Measurements from ENCODE around the gene SLC22A1. TPM values are rescaled to one million over a fixed set of nuclear protein-coding genes. Genes with fewer than 3 reads are reported as not detected.
A peak's percentile ranks its signal among the peaks of the same experiment; 100 is the strongest.

The SLC22A1 gene
- under 1 TPM; 0.26 to 0.33 TPM for total RNA-seq

- peaks cover 11% of the 10 kb centered on the region for H3K4me1 ChIP-seq
- no peak for TF ChIP-seq CTCF (IDR thresholded peaks at IDR 0.05)
- no peak for DNase-seq
- no peak within 1 kb of the TSS for H3K4me3 ChIP-seq
- intact Hi-C loops (cut with DNase I): no loop called here
- peaks cover 0 to 7% (median 0%) of the 10 kb centered on the region in 3 donors for H3K9me3 ChIP-seq
- H3K36me3 ChIP-seq (replicated peaks in 1 of 2; ENCODE audit: insufficient read depth in 1 of 2, low read depth in 2 of 2): no peaks in the 10 kb centered on the region
- no peaks in the 10 kb centered on the region for H3K27me3 ChIP-seq
- 60 to 70% methylated on average over 7 to 8 of the region's 8 CpGs for WGBS, 2 donors
- H3K27ac ChIP-seq: peak within 1 kb of the TSS in 1 of 4 donors; percentile 16
- ATAC-seq: no peak
Observed at GRCh38 chr6:160121558-160121957, at the start of gene SLC22A1. Gene SLC22A1 (plus strand): TSS chr6:160121815. CDS start chr6:160121936, 121 bp downstream.

- H3K36me3 ChIP-seq (replicated peaks in 1 of 2; ENCODE audit: insufficient read depth in 1 of 2, low read depth in 2 of 2): peaks cover 10 to 54% of the 10 kb centered on the region in 2 donors
- WGBS, 2 donors: 91 to 94% methylated on average over 9 of the region's 9 CpGs
- no peak for ATAC-seq
Observed at GRCh38 chr6:160073272-160073671, 48.3 kb upstream of the SLC22A1 start.

GRCh38 chr6:160076009-160076408, 45.6 kb upstream of the SLC22A1 start:
- intact Hi-C loops (cut with DNase I): no loop called here
- H3K9me3 ChIP-seq: no peaks in the 10 kb centered on the region
- no peaks in the 10 kb centered on the region for H3K4me1 ChIP-seq
- ATAC-seq (no peak), DNase-seq (no peak)
- TF ChIP-seq CTCF (IDR thresholded peaks at IDR 0.05) (no peak), POLR2A (IDR thresholded peaks at IDR 0.05) (no peak)
- 96 to 97% methylated on average over 5 of the region's 5 CpGs for WGBS, 2 donors
- no peak overlapping the region for H3K27ac ChIP-seq
- H3K27me3 ChIP-seq: no peaks in the 10 kb centered on the region
- peaks cover 19 to 56% of the 10 kb centered on the region in 2 donors for H3K36me3 ChIP-seq (replicated peaks in 1 of 2; ENCODE audit: insufficient read depth in 1 of 2, low read depth in 2 of 2)
- no peak overlapping the region for H3K4me3 ChIP-seq

More at GRCh38 chr6:160073272-160073671, 48.3 kb upstream of the SLC22A1 start:
- H3K4me1 ChIP-seq: no peaks in the 10 kb centered on the region
- intact Hi-C loops (cut with DNase I): no loop called here
- no peaks in the 10 kb centered on the region for H3K9me3 ChIP-seq
- no peaks in the 10 kb centered on the region for H3K27me3 ChIP-seq
- DNase-seq: no peak
- H3K27ac ChIP-seq: no peak overlapping the region
- TF ChIP-seq POLR2A (IDR thresholded peaks at IDR 0.05) (no peak), CTCF (IDR thresholded peaks at IDR 0.05) (no peak)
- no peak overlapping the region for H3K4me3 ChIP-seq

GRCh38 chr6:160077024-160077423, 44.6 kb upstream of the SLC22A1 start:
- no peak for DNase-seq
- H3K4me1 ChIP-seq: no peaks in the 10 kb centered on the region
- H3K27me3 ChIP-seq: no peaks in the 10 kb centered on the region
- peaks cover 19 to 53% of the 10 kb centered on the region in 2 donors for H3K36me3 ChIP-seq (replicated peaks in 1 of 2; ENCODE audit: insufficient read depth in 1 of 2, low read depth in 2 of 2)
- TF ChIP-seq POLR2A (IDR thresholded peaks at IDR 0.05) (no peak), CTCF (IDR thresholded peaks at IDR 0.05) (no peak)
- no peak for ATAC-seq
- H3K27ac ChIP-seq: no peak overlapping the region
- H3K4me3 ChIP-seq: no peak overlapping the region
- 91% methylated on average over 5 of the region's 5 CpGs for WGBS, 2 donors
- H3K9me3 ChIP-seq: no peaks in the 10 kb centered on the region
- intact Hi-C loops (cut with DNase I): no loop called here

GRCh38 chr6:160077526-160077925, 44.1 kb upstream of the SLC22A1 start:
- peaks cover 19 to 48% of the 10 kb centered on the region in 2 donors for H3K36me3 ChIP-seq (replicated peaks in 1 of 2; ENCODE audit: insufficient read depth in 1 of 2, low read depth in 2 of 2)
- no peak for TF ChIP-seq POLR2A (IDR thresholded peaks at IDR 0.05)
- no peak for TF ChIP-seq CTCF (IDR thresholded peaks at IDR 0.05)
- DNase-seq (no peak), ATAC-seq (no peak)
- H3K4me3 ChIP-seq: no peak overlapping the region
- 81 to 88% methylated on average over 2 of the region's 2 CpGs for WGBS, 2 donors
- H3K4me1 ChIP-seq: no peaks in the 10 kb centered on the region
- H3K27me3 ChIP-seq: no peaks in the 10 kb centered on the region
- intact Hi-C loops (cut with DNase I): no loop called here
- H3K27ac ChIP-seq: no peak overlapping the region
- H3K9me3 ChIP-seq: no peaks in the 10 kb centered on the region
